Calu3 (cell line): ENCODE measurements around the gene NEK2. TPM values are rescaled to one million over a fixed set of nuclear protein-coding genes. Genes with fewer than 3 reads are reported as not detected.

Experiments
- BruUV-seq: library from RNA; stranded (reverse); fragments of 400-500 nt; replicated peaks from 2 replicates; lab custom pipeline; 2021; lab: Mats Ljungman, UMichigan
- CTCF ChIA-PET: fragments of 300-600 bp; sonication (Branson Sonifier 250); formaldehyde crosslinking; loops from one replicate; lab custom pipeline; 2022; ENCODE audit warnings: antibody characterized with exemption; lab: Charles Lee
- DNase-seq: peaks from one replicate; pipeline ENCODE4 v3.0.0; 2022
- H3K27ac Mint-ChIP-seq: one replicate; pipeline ENCODE4 v1.8.0; 2022; ENCODE audit warnings: mixed read lengths; ENCODE audit not compliant: unreplicated experiment
- H3K27me3 Mint-ChIP-seq: one replicate; pipeline ENCODE4 v1.8.0; 2022; ENCODE audit warnings: mixed read lengths; ENCODE audit not compliant: unreplicated experiment
- H3K36me3 Mint-ChIP-seq: one replicate; pipeline ENCODE4 v1.8.0; 2022; ENCODE audit warnings: mild to moderate bottlenecking, moderate library complexity, mixed read lengths; ENCODE audit not compliant: insufficient read depth, unreplicated experiment
- H3K4me1 Mint-ChIP-seq: one replicate; pipeline ENCODE4 v1.8.0; 2022; ENCODE audit warnings: mild to moderate bottlenecking, low read depth, mixed read lengths; ENCODE audit not compliant: unreplicated experiment
- H3K4me3 Mint-ChIP-seq: one replicate; pipeline ENCODE4 v1.8.0; 2022; ENCODE audit warnings: mild to moderate bottlenecking, low read depth, moderate library complexity, mixed read lengths; ENCODE audit not compliant: unreplicated experiment
- H3K9me3 Mint-ChIP-seq: one replicate; pipeline ENCODE4 v1.8.0; 2022; ENCODE audit warnings: low read depth, mixed read lengths; ENCODE audit not compliant: unreplicated experiment
- intact Hi-C: fragments of 100-400 bp; cut with micrococcal nuclease; formaldehyde crosslinking; loops from one replicate; pipeline ENCODE4 v1.10.0; 2022; ENCODE audit not compliant: unreplicated experiment
- total RNA-seq: library from RNA; stranded (reverse); gene quantifications from 2 replicates; pipeline ENCODE4 v1.2.3, GENCODE V29; 2022
- TF ChIP-seq, protein P1 (sequence below): fragments of 200-600 bp; IDR thresholded peaks from one replicate; pipeline ENCODE4 v1.8.0; 2022; ENCODE audit warnings: antibody characterized with exemption; ENCODE audit not compliant: unreplicated experiment

The NEK2 gene
- total RNA-seq, 1 experiment from 2014 or later: 43.2 TPM

- Mint-ChIP-seq H3K27me3 (no peaks in the 10 kb centered on the region), H3K9me3 (no peaks in the 10 kb centered on the region), H3K36me3 (peaks cover 7% of the 10 kb centered on the region), H3K4me1 (peaks cover 49% of the 10 kb centered on the region), H3K4me3 (peak overlapping the region; percentile 13), H3K27ac (peak overlapping the region; percentile 45)
- CTCF ChIA-PET: interaction anchor here (0.8 to 1.6 kb wide), 8 partner anchors 10 to 261 kb away, joined by 3 to 8 read pairs (median 4); no protein-coding TSS in a partner anchor
- BruUV-seq: no TSS peak
- DNase-seq: peak; percentile 86
- TF ChIP-seq, protein P1, sequence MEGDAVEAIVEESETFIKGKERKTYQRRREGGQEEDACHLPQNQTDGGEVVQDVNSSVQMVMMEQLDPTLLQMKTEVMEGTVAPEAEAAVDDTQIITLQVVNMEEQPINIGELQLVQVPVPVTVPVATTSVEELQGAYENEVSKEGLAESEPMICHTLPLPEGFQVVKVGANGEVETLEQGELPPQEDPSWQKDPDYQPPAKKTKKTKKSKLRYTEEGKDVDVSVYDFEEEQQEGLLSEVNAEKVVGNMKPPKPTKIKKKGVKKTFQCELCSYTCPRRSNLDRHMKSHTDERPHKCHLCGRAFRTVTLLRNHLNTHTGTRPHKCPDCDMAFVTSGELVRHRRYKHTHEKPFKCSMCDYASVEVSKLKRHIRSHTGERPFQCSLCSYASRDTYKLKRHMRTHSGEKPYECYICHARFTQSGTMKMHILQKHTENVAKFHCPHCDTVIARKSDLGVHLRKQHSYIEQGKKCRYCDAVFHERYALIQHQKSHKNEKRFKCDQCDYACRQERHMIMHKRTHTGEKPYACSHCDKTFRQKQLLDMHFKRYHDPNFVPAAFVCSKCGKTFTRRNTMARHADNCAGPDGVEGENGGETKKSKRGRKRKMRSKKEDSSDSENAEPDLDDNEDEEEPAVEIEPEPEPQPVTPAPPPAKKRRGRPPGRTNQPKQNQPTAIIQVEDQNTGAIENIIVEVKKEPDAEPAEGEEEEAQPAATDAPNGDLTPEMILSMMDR: no peak
- intact Hi-C loops: no loop called here
Measured at GRCh38 chr1:211643324-211644212, 31.9 kb downstream of the NEK2 start.

DNA sequence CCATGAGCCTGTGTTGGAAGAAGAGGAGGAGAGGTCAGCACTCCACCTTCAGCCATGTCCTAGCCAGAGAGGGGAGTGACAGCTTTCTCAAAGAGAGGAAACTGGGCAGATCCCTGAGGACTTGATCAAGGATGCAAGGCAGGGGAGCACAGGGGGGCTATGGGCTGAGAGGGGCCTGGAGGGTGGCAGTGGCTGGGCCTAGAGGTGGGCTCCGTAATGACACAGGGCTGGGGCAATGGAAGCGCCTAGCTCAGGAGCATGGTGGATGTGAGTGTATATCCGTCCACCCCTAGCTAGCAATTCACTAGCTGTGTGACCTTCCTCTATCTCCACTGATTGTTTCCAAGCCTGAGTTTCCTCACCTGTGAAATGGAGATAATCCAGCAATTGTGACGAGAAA is 32.6 kb downstream of the NEK2 start:
- no peaks in the 10 kb centered on the region for H3K27me3 Mint-ChIP-seq
- DNase-seq: no peak
- H3K4me1 Mint-ChIP-seq: peaks cover 45% of the 10 kb centered on the region
- BruUV-seq: no TSS peak
- H3K36me3 Mint-ChIP-seq: peaks cover 7% of the 10 kb centered on the region
- no peak overlapping the region for H3K4me3 Mint-ChIP-seq
- peak overlapping the region; percentile 45 for H3K27ac Mint-ChIP-seq
- CTCF ChIA-PET: interaction anchor here (0.8 to 1.6 kb wide), 5 partner anchors 18 to 128 kb away, joined by 3 to 8 read pairs (median 5); no protein-coding TSS in a partner anchor
- TF ChIP-seq, protein P1: no peak
- no peaks in the 10 kb centered on the region for H3K9me3 Mint-ChIP-seq
- intact Hi-C loops: no loop called here

DNA sequence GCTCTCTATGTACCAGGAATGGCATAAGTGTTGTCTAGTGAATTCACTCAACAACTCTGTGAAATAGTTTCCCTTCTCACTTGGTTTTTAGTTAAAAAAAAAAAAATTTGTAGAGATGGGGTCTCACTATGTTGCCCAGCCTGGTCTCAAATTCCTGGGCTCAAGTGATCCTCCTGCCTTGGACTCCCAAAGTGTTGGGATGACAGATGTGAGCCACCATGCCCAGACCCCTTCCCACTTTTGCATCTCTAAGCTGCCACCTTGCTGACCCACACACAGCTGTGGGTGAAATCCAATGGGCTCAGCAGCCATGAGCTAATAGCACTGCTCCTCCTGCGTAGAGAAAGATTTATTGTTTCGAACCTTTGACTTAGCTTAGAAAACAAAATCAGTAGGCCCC is 33.5 kb downstream of the NEK2 start:
- Mint-ChIP-seq H3K27me3 (no peaks in the 10 kb centered on the region), H3K9me3 (no peaks in the 10 kb centered on the region), H3K4me3 (no peak overlapping the region), H3K36me3 (peaks cover 7% of the 10 kb centered on the region), H3K27ac (no peak overlapping the region), H3K4me1 (peaks cover 35% of the 10 kb centered on the region)
- no peak for DNase-seq
- intact Hi-C loops: no loop called here
- BruUV-seq: no TSS peak
- CTCF ChIA-PET: interaction anchor here (0.6 to 0.7 kb wide), 2 partner anchors 21 to 36 kb away, joined by 3 to 4 read pairs; no protein-coding TSS in a partner anchor
- TF ChIP-seq, protein P1: no peak

GRCh38 chr1:211641044-211641800 is 34.2 kb downstream of the NEK2 start:
- BruUV-seq: no TSS peak

More at GRCh38 chr1:211641044-211641800, 34.2 kb downstream of the NEK2 start:
- TF ChIP-seq, protein P1: no peak
- Mint-ChIP-seq H3K4me3 (no peak overlapping the region), H3K4me1 (peaks cover 35% of the 10 kb centered on the region), H3K27me3 (no peaks in the 10 kb centered on the region), H3K9me3 (no peaks in the 10 kb centered on the region), H3K27ac (no peak overlapping the region), H3K36me3 (peaks cover 7% of the 10 kb centered on the region)
- DNase-seq: no peak
- intact Hi-C loops: no loop called here
- CTCF ChIA-PET: no interaction called here
